Measurements from ENCODE around the gene EIF4H. TPM values are rescaled to one million over a fixed set of nuclear protein-coding genes. Genes with fewer than 3 reads are reported as not detected.

Gene EIF4H
- total RNA-seq (2022): 191 and 196 TPM in 2 replicates
- percentile 94 among the genes with signal in this experiment for Bru-seq, nascent RNA
- percentile 97 among the genes with signal in this experiment for BruChase-seq, experiment 1, labeled RNA remaining after a 6-hour chase
- percentile 96 among the genes with signal in this experiment for BruChase-seq, experiment 2, labeled RNA remaining after a 2-hour chase
- long read RNA-seq, transcript EIF4H-202 (6 exons, 2,503 nt): major isoform, 222 of 303 reads
- long read RNA-seq, transcript EIF4H-201 (7 exons, 2,679 nt): minor isoform, 26 of 303 reads
- long read RNA-seq, partial matches to known transcripts: 47 of 303 reads
- long read RNA-seq, other reads (novel, unspliced or antisense): 7 of 303 reads

- H3K36me3 Mint-ChIP-seq (ENCODE audit: insufficient read depth, unreplicated experiment): peaks cover 51% of the 10 kb centered on the region
- DNase-seq: peak; percentile 93
- H3K27me3 Mint-ChIP-seq (ENCODE audit: unreplicated experiment): no peaks in the 10 kb centered on the region
- no TSS peak for BruUV-seq (replicated peaks)
- H3K27ac Mint-ChIP-seq (ENCODE audit: unreplicated experiment): peak within 1 kb of the TSS; percentile 61
- no peaks in the 10 kb centered on the region for H3K4me1 Mint-ChIP-seq (ENCODE audit: low read depth, unreplicated experiment)
- CTCF ChIA-PET: interaction anchor here (0.6 to 0.9 kb wide), 2 partner anchors 9 to 74 kb away, joined by 3 read pairs; no protein-coding TSS in a partner anchor
- peak within 1 kb of the TSS; percentile 82 for H3K4me3 Mint-ChIP-seq (ENCODE audit: low read depth, unreplicated experiment)
- intact Hi-C loops (cut with micrococcal nuclease; ENCODE audit: unreplicated experiment): no loop called here
- TF ChIP-seq, protein P1, sequence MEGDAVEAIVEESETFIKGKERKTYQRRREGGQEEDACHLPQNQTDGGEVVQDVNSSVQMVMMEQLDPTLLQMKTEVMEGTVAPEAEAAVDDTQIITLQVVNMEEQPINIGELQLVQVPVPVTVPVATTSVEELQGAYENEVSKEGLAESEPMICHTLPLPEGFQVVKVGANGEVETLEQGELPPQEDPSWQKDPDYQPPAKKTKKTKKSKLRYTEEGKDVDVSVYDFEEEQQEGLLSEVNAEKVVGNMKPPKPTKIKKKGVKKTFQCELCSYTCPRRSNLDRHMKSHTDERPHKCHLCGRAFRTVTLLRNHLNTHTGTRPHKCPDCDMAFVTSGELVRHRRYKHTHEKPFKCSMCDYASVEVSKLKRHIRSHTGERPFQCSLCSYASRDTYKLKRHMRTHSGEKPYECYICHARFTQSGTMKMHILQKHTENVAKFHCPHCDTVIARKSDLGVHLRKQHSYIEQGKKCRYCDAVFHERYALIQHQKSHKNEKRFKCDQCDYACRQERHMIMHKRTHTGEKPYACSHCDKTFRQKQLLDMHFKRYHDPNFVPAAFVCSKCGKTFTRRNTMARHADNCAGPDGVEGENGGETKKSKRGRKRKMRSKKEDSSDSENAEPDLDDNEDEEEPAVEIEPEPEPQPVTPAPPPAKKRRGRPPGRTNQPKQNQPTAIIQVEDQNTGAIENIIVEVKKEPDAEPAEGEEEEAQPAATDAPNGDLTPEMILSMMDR (IDR thresholded peaks at IDR 0.05; ENCODE audit: unreplicated experiment): no peak
- no peaks in the 10 kb centered on the region for H3K9me3 Mint-ChIP-seq (ENCODE audit: low read depth, unreplicated experiment)
Measured at GRCh38 chr7:74173866-74174605, at the start of gene EIF4H. EIF4H (plus strand) TSS chr7:74174356; CDS start chr7:74174384, 28 bp downstream.

DNA sequence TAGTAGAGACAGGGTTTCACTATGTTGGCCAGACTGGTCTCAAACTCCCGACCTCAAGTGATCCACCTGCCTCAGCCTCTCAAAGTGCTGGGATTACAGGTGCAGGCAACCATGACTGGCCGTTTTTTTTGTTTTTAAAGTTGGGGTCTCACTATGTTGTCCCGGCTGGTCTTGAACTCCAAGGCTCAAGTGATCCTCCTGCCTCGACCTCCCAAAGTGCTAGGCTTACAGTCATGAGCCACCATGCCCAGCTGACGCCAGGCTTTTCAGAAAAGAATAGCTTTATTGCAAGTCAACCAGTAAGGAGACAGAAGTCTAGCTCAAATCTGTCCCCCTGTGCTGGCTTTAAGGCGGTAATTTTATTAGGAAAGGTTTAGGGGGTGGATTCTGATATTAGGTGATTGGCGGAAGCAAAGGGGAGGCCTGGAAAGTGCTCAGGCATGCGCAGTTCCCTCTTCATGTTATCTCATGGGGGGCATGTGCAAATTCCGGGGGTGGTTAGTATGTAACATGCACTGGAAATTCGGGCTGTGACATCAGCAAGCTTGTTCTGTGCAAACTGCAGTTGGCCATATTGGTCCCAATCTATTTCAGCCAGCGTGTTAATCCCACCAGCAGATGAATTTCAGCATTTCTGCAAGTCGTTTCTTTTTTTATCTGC is 47.8 kb upstream of the EIF4H start:
- no TSS peak for BruUV-seq (replicated peaks)

GRCh38 chr7:74129887-74130286 is 44.3 kb upstream of the EIF4H start:
- Mint-ChIP-seq H3K27me3 (ENCODE audit: unreplicated experiment) (no peaks in the 10 kb centered on the region), H3K9me3 (ENCODE audit: low read depth, unreplicated experiment) (no peaks in the 10 kb centered on the region), H3K4me3 (ENCODE audit: low read depth, unreplicated experiment) (no peak overlapping the region), H3K36me3 (ENCODE audit: insufficient read depth, unreplicated experiment) (peaks cover 10% of the 10 kb centered on the region), H3K4me1 (ENCODE audit: low read depth, unreplicated experiment) (peaks cover 16% of the 10 kb centered on the region), H3K27ac (ENCODE audit: unreplicated experiment) (no peak overlapping the region)
- intact Hi-C loops (cut with micrococcal nuclease; ENCODE audit: unreplicated experiment): no loop called here
- DNase-seq: no peak
- TF ChIP-seq, protein P1 (IDR thresholded peaks at IDR 0.05; ENCODE audit: unreplicated experiment): no peak
- no TSS peak for BruUV-seq (replicated peaks)
- CTCF ChIA-PET: interaction anchor here (0.7 kb wide), 1 partner anchor 68 kb away, joined by 6 read pairs; no protein-coding TSS in a partner anchor

More for the DNA sequence above, 47.8 kb upstream of the EIF4H start:
- Mint-ChIP-seq H3K9me3 (ENCODE audit: low read depth, unreplicated experiment) (no peaks in the 10 kb centered on the region), H3K4me1 (ENCODE audit: low read depth, unreplicated experiment) (no peaks in the 10 kb centered on the region), H3K4me3 (ENCODE audit: low read depth, unreplicated experiment) (no peak overlapping the region), H3K36me3 (ENCODE audit: insufficient read depth, unreplicated experiment) (peaks cover 10% of the 10 kb centered on the region), H3K27me3 (ENCODE audit: unreplicated experiment) (no peaks in the 10 kb centered on the region), H3K27ac (ENCODE audit: unreplicated experiment) (no peak overlapping the region)
- no peak for DNase-seq
- CTCF ChIA-PET: interaction anchor here (0.7 kb wide), 1 partner anchor 36 kb away, joined by 6 read pairs; no protein-coding TSS in a partner anchor
- TF ChIP-seq, protein P1 (IDR thresholded peaks at IDR 0.05; ENCODE audit: unreplicated experiment): no peak
- intact Hi-C loops (cut with micrococcal nuclease; ENCODE audit: unreplicated experiment): no loop called here

- intact Hi-C loops (cut with micrococcal nuclease; ENCODE audit: unreplicated experiment): no loop called here
- H3K27me3 Mint-ChIP-seq (ENCODE audit: unreplicated experiment): no peaks in the 10 kb centered on the region
- no TSS peak for BruUV-seq (replicated peaks)
- peaks cover 10% of the 10 kb centered on the region for H3K36me3 Mint-ChIP-seq (ENCODE audit: insufficient read depth, unreplicated experiment)
- TF ChIP-seq, protein P1 (IDR thresholded peaks at IDR 0.05; ENCODE audit: unreplicated experiment): no peak
- H3K27ac Mint-ChIP-seq (ENCODE audit: unreplicated experiment): no peak overlapping the region
- DNase-seq: no peak
- no peaks in the 10 kb centered on the region for H3K9me3 Mint-ChIP-seq (ENCODE audit: low read depth, unreplicated experiment)
- H3K4me3 Mint-ChIP-seq (ENCODE audit: low read depth, unreplicated experiment): no peak overlapping the region
- CTCF ChIA-PET: interaction anchor here (0.7 kb wide), 1 partner anchor 452 kb away, joined by 5 read pairs; no protein-coding TSS in a partner anchor
- H3K4me1 Mint-ChIP-seq (ENCODE audit: low read depth, unreplicated experiment): peaks cover 16% of the 10 kb centered on the region
Measured at GRCh38 chr7:74130518-74130917, 43.6 kb upstream of the EIF4H start.

Measured in Calu3 (cell line).